Activated CD4-positive, alpha-beta T cell treated with anti-CD3 and anti-CD28 coated beads, Interleukin-2, amount 50 U/mL, for 48 hours (primary cell): ENCODE measurements around the gene RBM22.
"Not testable (repeated sequence)": the region's sequence is repeated elsewhere in the genome, so short reads cannot be mapped to it uniquely, and the experiment has no call there.

ENCODE experiments used
- DNase-seq, 2 experiments: peaks; one replicate each; pipeline ENCODE4 v3.0.0-alpha.2; 2020

RBM22 gene

DNA sequence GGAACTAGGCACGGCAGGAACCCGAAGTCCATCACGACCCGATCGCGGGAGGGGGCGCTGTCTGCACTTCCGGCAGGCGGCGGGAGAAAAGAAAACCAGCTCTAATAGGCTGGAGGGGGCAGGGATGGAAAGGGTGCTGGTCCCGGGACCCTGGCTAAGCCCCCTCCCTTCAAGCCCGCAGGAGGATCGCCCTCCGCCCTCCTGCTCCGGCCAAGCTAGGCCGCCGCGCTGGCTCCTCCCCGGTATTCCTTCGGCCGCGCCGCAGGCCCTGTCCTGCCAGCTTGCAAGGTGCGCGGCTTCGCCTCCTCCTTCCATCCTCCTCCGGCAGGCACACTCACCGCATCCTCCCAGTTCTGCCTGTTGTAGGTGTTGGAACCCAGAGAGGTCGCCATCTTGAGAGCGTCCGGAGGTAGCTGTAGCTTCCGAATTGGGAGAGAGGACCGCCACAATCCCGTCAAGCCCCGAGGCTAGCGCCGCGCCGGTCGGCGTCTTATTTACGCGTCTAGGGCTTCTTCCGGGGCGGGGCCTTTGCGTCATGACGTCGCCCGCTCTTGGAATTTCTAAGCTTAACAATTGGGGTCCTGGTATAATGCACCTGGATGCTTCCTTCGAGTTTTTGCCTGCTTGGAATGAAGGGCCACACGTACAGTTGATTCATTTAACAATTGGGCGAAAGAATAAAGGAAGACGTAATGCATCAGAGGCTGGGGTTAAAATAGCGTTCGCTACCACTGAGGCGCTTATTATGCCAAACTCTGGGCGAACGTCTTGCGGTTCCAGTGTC is at the start of gene RBM22:
RBM22 (minus strand) TSS at position 469 of the 784 bp plus-strand sequence; CDS start at position 392, 77 bp downstream.
- peak; percentile 91 to 94 for DNase-seq

DNA sequence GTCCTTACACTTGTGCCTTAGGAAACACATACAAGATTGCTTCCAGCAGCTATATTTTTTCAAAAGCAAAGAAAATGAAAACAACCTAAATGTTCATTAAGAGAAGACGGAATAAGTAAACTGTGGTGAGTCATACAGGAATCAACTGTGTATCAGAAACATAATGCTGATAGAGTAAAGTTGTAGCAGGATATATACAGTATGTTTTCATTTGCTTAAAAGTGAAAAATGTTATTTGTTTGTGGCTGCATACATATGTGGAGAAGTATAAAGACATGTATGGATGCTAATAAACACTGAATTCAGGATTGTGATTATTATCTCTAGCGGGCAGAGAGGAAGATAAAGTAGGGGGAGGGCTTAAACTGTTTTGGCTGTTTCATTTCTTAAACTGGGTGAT is 49.6 kb upstream of the RBM22 start:
- DNase-seq = no peak

DNA sequence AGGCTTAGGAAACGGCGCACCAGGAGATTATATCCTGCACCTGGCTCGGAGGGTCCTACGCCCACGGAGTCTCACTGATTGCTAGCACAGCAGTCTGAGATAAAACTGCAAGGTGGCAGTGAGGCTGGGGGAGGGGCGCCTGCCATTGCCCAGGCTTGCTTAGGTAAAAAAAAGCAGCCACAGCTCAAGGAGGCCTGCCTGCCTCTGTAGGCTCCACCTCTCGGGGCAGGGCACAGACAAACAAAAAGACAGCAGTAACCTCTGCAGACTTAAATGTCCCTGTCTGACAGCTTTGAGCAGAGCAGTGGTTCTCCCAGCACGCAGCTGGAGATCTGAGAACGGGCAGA is 42.3 kb upstream of the RBM22 start:
- DNase-seq = not testable (repeated sequence)

DNA sequence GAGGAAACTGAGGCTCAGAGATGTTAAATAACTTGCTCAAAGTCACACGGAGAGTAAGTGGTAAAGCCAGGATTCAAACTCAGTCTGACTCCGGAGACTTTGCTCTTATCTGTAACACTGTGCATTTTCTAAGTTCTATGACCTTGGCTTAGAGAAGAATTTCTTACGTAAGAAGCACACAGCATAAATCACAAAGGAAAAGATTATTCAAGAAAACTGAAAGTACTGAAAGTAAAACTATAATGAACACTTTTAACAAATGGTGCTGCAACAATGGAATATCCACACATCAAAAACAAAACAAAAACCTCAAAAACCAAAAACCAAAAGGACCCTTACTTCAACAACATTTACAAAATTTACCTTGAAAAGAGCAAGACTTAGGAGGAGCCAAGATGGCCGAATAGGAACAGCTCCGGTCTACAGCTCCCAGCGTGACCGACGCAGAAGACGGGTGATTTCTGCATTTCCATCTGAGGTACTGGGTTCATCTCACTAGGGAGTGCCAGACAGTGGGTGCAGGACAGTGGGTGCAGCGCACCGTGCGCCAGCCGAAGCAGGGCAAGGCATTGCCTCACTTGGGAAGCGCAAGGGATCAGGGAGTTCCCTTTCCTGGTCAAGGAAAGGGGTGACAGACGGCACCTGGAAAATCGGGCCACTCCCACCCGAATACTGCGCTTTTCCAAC is 41.7 kb upstream of the RBM22 start:
- DNase-seq = not testable (repeated sequence)

GRCh38 chr5:150740992-150741391 is 40.1 kb upstream of the RBM22 start:
- DNase-seq = no peak

GRCh38 chr5:150738862-150739261 is 38.0 kb upstream of the RBM22 start:
- no peak for DNase-seq

- peak; percentile 40 to 51 for DNase-seq
These were observed 33.9 kb upstream of the RBM22 start for GRCh38 chr5:150734579-150735384.

- DNase-seq = no peak
These were observed 30.9 kb upstream of the RBM22 start for GRCh38 chr5:150731669-150732242.

DNA sequence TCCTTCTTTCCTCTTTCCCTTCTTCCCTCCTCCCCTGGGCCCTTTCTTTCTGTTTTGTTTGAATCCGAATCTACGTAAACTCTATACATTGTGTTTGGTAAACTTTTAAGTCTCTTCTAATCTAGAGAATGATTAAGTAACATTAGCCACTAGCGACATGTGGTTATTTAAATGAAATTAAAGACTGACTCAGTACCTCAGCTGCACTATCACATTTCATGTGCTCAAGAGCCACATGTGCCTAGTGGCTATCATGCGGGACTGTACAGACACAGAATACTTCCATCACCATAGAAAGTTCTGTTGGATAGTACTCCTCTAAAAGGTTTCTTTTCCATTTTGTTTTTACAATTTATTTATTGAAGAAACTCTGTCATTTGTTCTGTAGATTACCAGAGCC is 29.0 kb upstream of the RBM22 start:
- DNase-seq = no peak

DNA sequence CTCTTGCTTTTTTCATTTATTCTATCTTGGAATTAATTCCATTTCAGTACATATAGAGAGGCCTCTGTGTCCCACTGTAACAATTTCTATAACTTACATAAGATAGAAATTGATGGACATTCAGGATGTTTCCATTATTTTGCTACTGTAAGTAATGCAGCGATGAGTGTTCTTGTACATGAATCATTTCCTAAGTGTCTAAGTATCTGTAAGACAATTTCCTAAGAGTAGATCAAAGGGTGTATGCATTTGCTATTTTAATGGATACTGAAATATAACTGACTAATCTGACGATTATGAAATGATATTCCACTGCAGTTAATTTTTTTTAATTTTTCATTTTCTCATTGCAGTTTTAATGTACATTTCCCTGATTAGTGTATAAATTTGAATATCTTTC is 23.0 kb upstream of the RBM22 start:
- no peak for DNase-seq

GRCh38 chr5:150710165-150710564 is 9.3 kb upstream of the RBM22 start:
- no peak for DNase-seq

DNA sequence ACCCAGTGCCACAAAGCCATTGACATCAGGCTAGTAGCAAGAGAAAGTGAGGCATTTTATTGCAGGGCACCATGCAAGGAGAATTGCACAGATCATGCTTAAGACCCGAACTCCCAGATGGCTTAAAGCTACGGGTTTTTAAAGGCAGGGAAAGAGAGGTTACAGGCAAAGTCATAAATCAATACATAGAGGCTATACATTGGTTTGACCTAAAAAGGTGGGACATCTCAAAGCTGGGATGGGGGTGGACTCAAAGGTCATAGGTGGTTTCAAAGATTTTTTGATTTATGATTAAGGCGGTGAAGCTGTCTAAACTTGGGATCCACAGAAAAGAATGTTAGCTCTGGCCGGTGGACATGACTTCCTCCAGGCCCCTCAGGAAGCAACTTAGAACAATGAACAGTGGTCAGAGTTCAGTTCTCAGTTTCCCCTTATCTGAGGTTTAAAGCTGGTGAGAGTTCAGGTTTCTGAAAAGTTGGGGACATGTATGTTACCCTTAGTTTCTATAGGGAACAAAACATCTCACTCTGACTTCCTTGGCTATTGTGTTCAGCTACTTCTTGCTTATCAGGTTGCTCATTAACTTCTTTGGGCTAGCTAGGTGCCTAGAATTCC is 6.0 kb upstream of the RBM22 start:
- DNase-seq = no peak

GRCh38 chr5:150703762-150704161 is 2.9 kb upstream of the RBM22 start:
- no peak for DNase-seq

- DNase-seq = no peak
These were observed 642 bp downstream of the RBM22 start for GRCh38 chr5:150700246-150700593.

DNA sequence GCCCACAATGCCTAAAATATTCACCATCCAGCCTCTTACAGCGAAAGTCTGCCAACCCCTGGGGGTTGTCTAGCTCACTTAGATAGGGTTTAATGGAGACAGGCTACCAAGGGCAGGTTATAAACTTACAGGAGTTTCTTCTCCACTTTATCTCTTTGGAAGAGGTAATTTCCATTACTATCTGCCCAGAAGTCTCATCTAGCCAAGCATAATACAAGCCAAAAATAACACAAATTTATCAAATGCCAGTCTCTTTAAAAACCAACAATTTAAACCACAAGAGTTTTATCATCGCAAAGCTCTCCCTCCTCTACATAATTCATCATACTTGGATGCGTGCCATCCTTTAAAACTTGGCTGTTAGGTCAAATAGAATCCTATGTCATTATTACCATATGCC is 6.2 kb downstream of the RBM22 start:
- DNase-seq = no peak

DNA sequence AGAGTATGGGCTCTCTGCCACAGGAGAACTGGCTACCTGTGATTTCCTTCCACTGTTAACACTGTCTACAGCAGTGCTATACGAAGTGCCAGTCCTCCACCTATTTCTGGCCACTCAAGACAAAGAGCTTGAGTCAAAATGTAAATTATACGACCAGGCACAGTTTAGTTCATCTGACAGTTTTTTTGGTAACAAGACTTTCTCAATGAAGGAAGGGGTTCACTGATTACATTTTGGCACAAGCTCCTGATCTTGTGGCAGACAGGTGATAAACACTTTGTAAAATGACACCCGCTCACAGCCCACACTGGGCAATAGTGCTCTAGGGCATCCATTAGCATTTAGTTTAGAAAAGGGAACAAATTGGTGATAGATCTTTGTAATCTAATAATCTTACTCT is 8.6 kb downstream of the RBM22 start:
- no peak for DNase-seq

DNA sequence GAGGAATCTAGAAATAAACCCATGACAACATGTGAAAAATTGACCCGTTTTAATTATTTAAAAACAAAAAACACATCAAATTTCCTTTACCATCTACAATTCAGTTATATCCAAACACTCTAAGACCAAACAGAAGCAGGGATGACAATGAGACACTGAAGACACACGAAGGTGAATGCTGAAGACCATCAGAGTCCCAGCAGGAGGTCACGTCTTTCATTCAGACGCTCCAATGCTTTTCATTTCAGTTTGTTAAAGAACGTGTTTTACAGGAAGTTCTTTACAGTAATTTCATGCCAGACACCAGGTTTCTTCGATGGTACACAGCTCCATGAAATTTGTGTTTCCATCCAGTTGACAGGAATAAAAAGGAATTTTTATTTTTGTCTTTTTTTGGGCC is 10.1 kb downstream of the RBM22 start:
- DNase-seq = no peak

DNA sequence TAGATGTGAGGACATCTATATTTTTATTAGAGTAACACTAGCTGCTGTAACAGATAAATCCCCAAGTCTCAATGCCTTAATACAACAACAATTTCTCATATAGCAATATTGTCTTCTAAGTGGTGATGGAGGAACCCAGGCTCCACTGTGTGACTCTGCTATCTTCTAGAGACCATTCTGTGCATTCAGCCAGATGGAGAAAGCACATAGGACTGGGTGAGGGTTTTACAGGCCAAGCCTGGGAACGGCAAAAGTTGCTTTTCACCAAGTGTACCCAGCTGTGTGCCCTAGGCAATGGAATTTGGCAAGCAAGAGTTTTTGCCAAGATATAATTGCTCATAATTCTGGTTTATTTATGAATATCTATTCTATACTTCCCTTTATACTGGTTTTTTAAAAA is 11.7 kb downstream of the RBM22 start:
- no peak for DNase-seq

GRCh38 chr5:150676578-150676977 is 24.3 kb downstream of the RBM22 start:
- no peak for DNase-seq

- no peak for DNase-seq
These were observed 25.8 kb downstream of the RBM22 start for GRCh38 chr5:150675069-150675468.

GRCh38 chr5:150674341-150674821 is 26.5 kb downstream of the RBM22 start:
- no peak for DNase-seq

DNA sequence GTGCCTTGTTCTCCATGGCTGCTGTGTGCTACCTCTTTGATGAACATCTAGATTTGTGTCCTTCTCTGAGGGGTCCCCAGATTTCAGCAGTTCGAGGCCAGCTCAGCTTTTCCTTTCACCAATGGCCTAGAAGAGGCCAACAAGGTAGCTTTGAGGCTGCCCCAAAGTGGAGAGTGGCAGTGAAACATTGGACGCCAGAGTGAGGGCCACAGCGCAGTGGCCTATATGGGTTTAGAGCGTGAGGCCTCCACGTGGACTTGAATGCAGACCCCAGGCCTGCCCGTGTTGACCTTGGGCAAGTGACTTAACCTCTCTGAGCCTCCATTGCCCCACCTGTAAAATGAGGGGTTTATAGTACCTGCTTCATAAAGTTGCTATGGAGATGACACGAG is 28.0 kb downstream of the RBM22 start:
- no peak for DNase-seq
